ENCODE data around the gene CFAP221.

Gene CFAP221

DNA sequence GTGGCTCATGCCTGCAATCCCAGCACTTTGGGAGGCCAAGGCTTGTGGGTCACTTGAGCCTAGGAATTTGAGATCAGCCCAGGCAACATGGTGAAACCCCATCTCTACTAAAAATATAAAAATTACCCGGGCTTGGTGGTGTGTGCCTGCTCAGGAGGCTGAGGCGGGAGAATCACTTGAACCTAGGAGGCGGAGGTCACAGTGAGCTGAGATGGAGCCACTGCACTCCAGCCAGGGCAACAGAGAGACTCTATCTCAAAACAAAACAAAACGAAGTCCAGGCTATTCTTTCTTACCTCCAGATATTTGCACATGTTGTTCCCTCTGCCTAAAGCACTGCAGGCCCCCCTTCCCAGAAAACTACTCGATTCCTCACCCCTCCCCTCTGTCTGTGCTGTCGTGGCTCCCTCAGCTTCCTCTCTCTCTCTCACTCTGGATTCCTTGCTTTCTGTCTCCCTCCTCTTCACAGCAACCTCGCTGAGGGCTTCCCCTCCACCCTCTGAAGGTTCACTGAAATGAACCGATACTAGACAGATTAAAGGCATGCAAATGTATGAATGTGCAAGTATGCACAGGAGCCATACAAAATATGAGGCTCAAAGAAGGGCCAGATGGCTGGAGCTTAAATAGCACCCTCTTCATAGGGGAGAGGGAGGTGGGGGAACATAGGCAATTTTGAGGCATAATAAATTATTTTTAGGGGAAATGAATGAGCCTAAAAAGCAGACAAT is 153.2 kb downstream of the CFAP221 start:
- DNase-seq (ENCODE audit: low spot score) (no peak), FAIRE-seq (no peak)

- FAIRE-seq (no peak), DNase-seq (ENCODE audit: low spot score) (no peak)
These were observed 154.0 kb downstream of the CFAP221 start for GRCh38 chr2:119698246-119698645.

DNA sequence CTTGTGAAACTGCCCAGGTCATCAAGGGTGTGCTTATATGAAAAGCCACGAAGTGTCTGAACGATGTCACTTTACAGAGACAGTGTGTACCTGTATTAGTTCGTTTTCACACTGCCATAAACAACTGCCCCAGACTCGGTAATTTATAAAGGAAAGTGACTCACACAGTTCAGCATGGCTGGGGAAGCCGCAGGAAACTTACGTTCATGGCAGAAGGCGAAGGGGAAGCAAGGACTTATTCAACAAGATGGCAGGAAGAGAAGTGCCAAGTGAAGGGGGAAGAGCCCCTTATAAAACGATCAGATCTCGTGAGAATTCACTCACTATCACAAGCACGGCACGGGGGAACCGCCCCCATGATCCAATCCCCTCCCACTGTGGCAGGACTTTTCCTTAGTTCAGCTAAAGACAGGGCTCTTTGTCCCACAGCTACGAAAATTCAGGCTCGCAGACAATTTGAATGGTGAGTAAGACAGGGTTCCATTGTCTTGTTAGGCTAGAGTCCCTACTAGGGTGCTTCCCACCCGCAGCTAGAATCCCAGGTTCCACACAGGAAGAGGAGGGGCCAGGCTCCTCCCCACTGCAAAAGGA is 154.9 kb downstream of the CFAP221 start:
- no peak for DNase-seq (ENCODE audit: low spot score)
- FAIRE-seq = no peak

DNA sequence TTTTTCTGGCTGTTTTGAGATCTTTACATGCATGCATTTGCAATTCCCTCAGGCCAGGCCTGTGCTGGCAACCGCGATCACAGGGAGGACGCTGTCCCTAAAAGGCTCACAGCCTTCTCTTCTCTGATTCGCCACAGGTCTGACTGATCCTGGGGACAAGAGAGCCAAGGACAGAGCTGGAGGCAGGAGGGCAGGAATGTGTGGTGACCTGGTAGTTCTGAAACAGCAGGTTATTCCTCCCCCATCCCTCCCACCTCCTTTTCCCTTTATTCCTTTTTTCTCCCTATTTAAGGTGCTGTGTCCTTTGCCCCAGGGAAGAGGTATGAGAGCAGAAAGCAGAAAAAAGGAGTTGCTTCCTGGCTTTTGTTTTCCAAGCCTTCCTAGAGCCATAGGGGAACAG is 156.6 kb downstream of the CFAP221 start:
- FAIRE-seq (no peak), DNase-seq (ENCODE audit: low spot score) (no peak)

DNA sequence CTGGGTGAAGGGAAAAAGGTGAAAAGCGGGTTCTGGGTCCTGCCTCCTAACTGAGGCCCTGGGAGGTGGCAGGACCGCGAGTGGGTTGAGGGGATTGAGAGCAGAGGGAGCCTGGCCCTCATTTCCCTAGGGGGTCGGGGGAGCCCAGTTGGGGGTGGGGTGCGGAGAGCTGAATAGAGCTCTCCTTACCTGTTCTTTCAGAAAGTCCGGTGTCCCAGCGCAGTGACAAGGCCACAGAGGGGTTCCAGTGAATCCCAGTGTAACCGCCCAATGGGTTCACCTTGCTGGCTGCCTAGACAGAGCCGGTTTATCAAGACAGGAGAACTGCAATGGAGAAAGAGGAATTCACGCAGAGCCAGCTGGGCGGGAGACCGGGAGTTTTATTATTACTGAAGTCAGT is 157.1 kb downstream of the CFAP221 start:
- FAIRE-seq = no peak
- no peak for DNase-seq (ENCODE audit: low spot score)

- FAIRE-seq (no peak), DNase-seq (ENCODE audit: low spot score) (no peak)
These were observed 158.1 kb downstream of the CFAP221 start for GRCh38 chr2:119702203-119702917.

DNA sequence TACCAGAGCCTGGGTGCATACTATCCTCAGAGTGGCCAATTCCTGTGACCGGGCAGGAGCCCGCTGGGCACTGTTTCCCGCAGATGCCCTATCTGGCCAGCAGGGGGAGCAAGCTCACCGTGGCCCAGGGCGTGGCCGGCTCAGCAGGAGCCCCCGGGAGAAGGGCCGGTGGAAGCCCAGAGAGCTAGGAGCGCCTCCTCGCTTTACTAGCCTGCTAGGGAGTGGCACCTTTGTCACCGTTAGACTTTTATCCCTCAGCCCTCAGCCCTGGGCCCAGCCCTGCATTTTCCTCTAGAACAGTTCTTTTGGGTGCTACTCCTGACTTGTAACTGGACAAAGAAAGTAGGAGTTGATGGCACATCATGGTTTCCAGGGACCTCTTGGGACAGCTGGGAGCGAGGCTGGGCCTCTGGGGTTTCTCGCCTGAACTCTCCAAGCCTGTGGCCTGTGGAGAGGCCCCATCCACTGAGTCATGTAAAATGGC is 158.7 kb downstream of the CFAP221 start:
- DNase-seq (ENCODE audit: low spot score) (peak; percentile 58), FAIRE-seq (no peak)

GRCh38 chr2:119703526-119703925 is 159.3 kb downstream of the CFAP221 start:
- no peak for DNase-seq (ENCODE audit: low spot score)
- no peak for FAIRE-seq

DNA sequence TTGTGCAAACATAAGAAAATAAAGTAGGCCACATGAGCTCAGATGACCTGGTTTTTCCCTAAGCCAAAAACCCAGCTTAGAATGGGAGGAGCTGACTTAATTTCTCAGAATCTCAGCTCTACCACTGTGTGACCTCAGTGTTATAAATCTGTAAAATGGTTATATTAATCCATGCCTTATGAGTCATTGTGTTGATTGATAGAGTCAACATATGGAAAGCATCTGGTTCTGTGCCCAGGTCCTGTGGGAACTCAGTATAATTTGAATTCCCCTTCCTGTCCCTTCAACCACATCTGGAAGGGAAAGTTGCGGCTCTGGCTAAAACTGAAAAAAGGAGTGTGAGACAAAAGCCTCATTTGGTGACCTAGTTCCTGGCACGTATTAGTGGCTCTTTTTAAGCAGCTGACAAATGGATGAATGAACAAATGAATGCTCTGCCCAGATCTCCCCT is 160.4 kb downstream of the CFAP221 start:
- FAIRE-seq = no peak
- no peak for DNase-seq (ENCODE audit: low spot score)

DNA sequence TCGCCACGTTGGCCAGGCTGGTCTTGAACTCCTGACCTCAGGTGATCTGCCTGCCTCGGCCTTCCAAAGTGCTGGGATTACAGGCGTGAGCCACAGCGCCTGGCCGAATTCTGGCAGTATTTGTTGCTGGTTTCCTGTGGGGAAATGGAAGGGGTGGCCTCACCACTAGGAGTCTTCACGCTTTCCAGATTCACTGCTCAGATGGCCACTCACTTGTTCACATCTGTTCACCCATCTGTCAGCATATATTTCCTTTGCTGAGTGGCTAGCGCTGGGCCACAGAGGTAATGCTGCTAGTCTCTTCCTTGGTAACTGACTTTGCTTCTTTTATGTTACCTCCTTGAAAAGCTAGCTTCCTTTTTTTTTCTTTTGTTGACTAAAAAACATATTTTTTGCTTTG is 162.0 kb downstream of the CFAP221 start:
- FAIRE-seq = no peak
- DNase-seq (ENCODE audit: low spot score) = no peak
